Measurements from ENCODE around the gene GPLD1.

GPLD1 gene

DNA sequence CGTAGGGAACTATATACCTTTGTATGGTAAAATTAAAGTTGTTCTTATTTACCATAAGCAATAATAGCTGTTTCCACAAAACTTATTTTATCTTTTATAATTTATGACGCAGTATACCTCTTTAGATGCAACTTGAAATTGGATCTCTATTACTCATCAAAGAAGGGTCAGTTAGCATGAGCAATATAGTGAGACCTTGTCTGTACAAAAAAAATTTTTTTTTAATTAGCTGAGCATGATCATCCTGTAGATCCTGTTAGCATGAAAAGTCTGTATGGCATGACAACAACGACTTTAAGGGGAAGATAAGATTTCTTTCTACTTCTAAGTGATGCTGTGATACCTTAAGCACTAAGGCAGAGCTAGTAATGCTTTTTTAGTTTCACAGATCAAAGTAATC is 11.3 kb upstream of the GPLD1 start:
- DNase-seq, result no peak

DNA sequence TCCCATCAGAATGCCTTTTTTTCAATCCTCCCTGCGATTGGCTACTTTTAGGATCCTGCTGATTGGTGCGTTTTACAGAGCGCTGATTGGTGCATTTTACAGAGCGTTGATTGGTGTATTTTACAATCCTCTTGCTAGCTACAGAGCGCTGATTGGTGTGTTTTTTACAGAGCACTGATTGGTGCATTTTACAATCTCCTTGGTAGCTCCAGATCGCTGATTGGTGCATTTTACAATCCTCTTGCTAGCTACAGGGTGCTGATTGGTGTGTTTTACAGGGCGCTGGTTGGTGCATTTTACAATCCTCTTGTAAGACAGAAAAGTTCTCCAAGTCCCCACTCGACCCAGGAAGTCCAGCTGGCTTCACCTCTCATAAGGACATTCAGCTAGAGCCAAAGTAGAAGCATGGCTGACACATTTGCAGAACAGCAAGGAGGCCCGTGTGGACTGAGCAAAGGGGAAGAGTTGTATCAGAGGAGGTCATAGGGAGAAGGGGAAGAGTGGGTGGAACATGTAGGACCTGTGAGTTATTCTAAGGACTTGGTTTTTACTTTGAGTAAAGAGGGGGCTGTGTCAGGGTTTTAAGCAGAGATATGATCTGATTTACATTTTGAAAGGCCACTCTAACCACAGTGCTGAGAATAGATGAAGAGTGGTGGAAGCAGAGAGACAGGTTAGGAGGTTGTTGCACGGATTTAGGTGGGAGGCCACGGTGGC is 8.0 kb upstream of the GPLD1 start:
- DNase-seq, result no peak

DNA sequence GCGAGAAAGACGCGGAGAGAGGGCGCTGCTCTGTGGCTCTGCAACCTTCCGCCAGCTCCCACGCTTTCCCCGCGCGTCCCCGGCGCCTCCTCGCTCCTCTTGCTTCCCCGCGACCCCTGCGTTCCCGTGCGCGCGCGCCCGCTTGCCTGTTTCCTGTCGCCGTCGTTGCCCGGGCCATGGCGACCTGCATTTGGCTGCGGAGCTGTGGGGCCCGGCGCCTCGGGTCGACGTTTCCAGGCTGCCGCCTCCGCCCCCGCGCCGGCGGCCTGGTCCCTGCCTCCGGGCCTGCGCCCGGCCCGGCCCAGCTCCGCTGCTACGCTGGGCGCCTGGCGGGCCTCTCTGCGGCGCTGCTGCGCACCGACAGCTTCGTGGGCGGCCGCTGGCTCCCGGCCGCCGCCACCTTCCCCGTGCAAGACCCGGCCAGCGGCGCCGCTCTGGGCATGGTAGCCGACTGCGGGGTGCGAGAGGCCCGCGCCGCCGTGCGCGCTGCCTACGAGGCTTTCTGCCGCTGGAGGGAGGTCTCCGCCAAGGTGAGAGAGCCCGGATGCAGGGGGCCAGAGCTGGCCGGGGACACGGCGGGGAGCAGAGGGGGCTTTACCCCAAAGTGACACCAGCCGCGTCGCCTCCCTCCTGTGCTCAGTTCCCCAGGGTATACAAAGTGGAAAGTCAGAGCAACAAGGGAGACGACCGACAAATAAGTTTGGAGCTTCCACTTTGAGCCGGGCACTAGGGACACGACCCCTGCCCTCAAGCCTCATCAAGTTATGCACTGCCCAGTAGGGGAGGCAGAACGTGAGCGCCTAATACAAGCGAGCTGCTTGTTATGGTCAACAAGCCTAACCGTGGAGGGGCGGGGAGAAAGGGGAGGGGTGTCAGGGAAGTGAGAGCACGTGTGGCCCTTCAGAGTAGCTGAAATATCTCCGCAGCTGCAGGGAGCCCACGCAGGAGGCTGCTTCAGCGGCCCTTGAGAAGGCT is 5.7 kb upstream of the GPLD1 start, which contains the start of gene ALDH5A1:
Gene ALDH5A1 (plus strand): TSS at position 149 of the 975 bp plus-strand sequence. CDS start 28 bp downstream, at position 177.
- DNase-seq, result peak; percentile 57

DNA sequence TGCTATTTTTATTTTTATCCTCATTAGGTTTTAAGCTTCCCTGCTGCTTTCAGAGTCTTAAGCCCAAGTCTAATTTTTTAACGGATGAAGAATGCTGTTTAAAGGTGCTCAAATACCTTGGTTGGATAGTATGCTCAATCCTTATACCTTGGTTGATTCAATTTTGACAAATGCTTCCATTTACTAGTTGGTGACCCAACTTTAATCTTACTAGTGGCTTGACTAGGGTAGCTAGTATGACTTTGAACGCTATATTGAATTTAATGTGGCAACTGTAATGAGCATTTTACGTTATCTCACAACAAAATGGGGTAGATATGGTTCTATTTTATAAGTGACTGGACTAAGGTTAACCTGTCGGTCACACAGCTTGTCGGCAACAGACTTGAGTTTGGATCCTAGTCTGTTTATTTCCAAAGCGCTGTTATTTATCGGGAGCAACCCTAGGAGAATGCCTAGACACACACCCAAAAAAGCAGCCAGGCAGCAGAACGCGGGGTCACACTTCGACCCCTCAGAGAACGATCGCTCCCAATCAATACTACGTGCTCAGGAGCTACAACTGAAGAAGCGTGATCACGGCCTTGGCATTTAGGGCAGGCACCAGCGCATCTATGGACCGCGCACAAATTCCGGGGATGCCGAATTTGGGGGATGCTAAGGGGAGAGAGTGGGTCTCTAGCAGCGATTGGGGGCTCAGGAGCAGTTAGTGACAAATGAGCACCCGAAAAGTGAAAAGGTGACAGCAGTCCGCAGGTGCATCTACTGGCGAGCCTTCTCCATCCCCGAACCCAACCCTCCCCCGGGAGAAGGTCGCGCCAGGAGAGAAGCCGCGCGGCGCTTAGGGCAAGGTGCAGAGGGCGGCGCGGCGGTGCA is 4.8 kb upstream of the GPLD1 start:
- DNase-seq, result no peak

DNA sequence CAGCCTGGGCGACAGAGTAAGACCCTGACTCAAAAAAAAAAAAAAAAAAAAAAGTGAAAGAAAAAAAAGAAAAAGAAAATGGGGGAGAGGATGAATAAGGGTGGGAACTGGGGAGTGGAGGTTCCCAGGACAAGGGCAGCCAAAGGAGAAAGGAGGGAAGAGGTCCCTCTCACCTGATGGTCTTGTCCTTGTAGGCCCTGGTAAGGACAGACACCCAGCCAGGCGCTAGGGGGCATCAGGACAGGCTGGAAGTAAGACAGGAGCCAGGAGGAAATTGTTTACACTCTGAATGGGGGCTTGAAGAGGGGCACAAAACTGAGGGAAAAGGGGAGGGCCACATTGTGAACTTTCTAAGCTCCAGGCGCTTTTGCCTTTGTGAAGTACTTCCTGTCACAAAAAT is 3.1 kb upstream of the GPLD1 start:
- no peak for DNase-seq

DNA sequence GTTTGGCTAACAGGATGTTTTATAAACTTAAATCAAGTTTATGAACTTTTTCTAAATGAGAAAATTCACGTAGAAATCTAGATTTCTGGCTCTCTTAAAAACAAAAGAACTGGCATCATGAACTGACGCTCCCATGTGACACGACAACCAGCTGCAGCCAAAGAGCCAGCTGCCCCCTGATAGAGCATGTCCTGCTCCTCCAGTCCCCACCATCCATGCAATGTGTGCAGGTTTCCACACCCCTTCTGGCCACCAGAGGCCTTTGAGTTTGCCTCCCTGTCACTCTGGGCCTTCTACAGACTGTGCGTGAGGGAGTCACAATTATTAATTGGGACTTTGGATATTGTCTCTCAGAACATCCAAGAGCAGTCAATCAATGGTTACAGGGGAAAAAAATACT is 1.6 kb upstream of the GPLD1 start:
- no peak for DNase-seq

DNA sequence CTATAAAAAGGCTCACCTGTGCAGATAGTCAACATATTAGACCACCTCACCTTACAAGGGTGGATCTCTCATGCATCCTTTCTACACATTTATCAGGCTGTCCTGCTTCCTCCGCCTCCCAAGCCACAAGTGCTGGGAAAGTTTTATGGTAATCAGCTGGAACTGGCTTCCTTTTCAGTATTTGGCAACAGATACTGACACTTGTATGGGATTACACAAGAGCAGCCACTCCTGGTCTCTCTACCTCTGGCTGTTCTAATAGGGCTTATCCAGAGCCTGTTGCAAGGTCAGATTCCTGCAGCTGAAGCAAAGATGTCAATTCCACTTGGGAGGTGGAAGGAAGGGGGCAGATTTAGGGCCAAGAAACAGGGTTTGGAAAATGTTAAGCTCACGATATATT is 503 bp upstream of the GPLD1 start:
- no peak for DNase-seq

DNA sequence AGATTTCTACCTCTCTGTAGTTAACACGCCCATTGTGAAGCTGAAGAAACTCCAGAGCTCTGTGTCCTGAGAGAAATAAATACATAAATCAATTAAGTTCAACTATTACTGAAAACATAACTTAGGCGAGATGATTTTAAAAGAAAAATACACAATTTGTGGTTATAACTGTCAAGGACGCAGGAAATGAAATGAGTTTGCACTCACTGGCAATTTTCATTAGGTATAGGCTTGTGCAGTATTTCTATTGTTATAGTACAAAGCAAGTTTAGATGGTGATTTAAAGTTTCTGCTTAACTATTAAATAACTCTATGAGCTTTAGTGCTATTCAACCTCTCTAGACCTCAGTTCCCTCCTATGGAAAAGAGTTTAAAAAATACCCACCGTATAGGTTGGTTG is 3.3 kb downstream of the GPLD1 start:
- no peak for DNase-seq

DNA sequence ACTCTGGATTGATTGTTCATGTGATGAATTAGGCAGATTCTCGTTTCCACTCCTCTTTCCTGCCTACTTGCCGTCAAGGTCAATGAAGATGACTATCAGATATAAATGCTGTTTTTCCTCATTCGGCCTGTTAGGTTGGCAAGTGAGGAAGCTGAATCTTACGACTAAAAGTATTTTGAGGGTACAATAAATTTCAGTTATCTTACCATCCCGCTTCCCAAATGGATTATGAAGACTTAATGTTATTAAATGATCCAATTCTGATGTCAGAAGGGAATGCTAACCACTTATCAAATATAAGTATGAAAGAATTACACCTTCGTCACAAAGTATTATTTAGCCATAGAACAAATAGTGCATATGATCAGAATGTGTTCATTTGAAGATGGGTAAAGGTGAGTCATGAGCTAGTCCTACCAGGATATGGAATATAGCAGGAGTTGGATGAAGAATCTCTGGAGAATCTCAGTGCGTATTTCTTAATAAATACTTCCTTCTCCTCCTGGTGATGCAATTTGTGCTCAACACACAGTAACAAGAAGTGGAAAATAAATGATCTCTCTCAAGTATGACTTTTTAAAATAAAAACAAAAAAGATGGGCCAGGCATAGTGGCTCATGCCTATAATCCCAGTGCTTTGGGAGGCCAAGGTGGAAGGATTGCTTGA is 4.6 kb downstream of the GPLD1 start:
- DNase-seq, result no peak

DNA sequence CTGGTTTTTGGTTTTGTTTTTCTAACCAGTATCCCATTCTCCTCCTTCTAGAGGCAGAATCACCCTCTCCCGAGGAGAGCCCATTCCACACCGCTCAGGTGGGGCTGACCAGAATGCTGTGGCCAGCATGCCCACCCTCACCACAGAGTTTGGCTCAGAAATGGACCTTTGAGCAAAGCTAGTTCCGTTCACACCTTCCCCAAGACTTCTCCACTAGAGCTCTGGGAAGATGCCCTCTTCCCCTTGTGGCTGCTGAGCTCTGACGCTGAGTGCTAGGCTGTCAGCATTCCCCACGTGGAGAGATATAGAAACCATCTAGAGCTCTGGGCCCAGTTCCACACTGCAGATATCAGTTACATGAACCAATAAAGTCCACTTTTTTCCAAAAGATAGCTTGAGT is 7.9 kb downstream of the GPLD1 start:
- no peak for DNase-seq

DNA sequence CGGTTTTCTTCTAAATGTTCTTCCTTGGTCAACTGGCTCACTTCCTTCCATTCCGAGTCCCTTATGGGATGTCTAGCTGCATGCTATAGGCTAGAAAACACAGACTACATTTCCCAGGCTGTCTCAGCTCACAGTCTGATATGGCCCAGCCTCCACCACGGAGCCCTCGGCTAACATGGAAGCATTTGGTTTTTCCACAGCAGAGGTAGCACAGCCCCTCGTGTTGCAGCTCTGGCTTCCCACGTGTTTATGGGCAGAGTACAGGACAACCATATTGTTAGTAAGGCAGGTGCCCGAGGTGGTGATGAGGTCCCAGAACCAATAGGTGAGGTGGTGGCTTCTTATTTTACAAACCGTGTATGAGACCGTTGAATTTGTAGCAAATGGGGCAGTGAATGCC is 8.7 kb downstream of the GPLD1 start:
- no peak for DNase-seq

DNA sequence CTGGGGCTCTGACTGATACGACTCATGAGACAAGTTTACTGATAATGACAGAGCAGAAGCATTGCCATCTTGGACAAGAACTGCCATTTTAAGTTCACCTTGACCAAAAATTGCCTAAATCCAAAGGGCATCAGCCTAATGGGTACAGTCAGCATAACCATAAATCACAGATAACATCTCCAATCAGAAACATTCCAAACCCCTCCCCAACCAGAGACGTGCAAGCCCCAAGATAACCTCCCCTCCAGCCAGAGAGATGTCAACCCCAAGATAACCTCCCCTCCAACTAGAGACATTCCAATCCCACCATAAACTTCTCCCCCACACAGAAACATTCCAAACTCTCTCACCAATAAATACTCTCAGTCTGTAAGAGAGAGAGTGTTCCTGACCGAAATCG is 10.5 kb downstream of the GPLD1 start:
- no peak for DNase-seq

DNA sequence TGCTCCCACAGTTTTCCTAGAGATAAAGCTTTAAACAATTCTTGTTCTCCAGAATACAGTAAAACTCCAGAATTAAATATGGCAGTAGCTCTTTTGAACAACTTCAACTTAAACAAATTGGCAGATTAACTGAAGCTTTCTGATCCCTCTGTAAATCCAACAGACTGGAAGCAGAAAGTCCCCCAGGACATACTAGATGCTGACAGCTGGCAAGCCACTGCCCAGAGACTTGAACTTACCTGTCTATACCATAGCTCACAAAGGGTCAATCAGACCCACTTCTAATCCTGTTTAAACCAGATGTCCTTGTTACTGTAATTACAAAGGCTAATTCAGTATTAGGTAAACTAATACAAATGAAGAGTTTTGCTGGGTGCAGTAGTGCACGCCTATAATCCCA is 12.3 kb downstream of the GPLD1 start:
- DNase-seq, result no peak

DNA sequence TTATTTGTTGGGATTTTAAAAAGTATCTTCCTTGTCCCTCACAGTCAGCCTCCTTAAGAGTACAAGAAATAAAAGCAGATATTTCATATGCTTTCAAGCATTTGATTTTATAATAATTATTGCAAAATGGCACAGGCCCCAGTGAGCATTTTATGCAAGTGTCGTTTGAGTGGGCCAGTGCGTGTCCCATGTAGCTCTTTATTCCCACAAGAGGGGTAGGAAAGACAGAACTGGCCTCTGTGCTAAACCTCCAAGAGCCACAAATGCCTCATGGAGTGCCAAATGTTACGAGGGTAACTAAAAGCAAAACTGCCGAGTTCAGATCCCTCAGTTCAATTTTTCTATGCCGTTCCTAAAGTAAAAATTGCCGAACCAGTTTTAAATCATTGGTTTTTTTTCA is 12.7 kb downstream of the GPLD1 start:
- no peak for DNase-seq

DNA sequence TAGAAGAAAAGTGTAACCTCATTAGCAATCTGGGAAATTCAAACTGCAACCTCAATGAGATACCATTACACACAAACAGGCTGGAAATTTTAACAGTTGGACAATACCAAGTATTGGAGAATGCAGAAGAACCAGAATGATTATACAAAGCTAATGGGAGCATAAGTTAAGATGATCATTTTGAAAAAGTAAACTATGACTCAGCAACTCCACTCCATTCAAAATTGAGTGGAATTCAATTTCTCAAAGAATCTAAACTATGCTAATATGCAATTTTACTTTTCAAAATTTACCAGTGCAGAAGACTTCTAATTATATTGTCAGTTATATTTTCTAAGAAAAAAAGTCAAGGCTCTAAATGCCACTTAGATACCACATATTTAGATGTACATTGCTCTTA is 17.2 kb downstream of the GPLD1 start:
- DNase-seq, result no peak

DNA sequence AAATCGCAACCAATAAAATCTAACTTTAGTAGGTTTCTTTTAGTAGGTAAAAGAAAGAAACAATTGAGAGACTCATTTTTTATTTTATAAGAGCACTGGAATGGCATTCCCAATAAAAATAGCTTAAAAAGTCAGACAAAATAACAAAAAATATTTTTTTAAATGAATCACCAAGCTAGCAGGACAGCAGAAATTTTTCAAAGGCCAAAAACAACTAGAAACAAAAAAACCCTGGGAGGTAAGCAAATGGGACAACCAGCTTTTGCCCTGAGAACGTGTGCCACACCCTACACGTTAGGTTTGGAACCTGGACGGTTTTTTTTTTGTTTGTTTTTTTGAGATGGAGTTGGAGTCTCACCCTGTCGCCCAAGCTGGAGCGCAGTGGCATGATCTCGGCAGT is 19.6 kb downstream of the GPLD1 start:
- DNase-seq, result no peak

DNA sequence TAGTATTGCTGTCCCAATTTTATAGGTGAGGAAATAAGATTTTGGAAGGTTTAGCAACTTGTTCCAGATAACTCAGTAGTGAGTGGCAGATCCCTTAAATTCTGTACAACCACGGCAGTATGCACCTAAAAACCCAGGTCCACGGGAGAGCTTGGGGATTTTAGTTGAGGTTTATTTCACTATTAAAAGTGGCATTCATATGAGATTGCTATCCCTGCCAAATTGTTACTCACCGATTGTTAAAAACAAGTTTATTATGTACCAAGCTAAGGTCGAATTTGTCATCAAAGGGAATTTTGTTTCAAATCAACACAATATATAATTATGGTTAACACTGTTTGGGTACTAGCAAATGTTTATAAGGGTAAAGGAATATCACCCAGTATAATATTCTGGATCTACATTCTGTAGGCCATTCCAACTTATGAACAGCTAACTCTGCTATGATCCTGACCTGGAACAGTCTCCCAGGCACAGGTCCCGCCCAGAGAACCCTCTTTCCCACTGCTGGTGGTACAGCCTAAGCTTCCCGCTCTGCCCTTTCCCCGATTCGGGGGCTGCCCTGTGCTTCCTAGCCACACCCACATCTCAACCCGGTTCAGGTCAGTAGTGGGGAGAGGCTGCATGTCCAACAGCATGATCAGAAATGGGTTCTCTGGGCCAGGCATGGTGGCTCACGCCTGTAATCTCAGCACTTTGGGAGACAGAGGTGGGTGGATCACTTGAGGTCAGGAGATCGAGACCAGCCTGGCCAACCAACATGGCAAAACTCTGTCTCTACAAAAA is 24.9 kb downstream of the GPLD1 start:
- DNase-seq, result no peak

DNA sequence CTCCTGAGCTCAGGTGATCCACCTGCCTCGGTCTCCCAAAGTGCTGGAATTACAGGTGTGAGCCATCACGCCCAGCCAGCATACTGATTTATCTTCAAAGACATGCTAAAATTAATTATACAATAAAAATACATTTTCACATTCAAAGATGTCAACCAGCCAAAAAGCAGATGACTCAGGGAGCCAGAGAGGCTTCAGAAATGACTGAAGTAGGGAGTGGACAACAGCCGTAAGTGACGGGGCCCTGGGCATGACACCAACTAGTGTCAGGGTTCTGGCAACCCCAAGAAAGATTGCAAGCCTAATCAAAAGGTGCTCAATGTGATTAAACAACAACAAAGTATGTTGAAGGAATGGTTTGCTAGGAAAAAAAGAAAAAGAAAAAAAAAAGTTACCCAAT is 28.4 kb downstream of the GPLD1 start:
- no peak for DNase-seq

DNA sequence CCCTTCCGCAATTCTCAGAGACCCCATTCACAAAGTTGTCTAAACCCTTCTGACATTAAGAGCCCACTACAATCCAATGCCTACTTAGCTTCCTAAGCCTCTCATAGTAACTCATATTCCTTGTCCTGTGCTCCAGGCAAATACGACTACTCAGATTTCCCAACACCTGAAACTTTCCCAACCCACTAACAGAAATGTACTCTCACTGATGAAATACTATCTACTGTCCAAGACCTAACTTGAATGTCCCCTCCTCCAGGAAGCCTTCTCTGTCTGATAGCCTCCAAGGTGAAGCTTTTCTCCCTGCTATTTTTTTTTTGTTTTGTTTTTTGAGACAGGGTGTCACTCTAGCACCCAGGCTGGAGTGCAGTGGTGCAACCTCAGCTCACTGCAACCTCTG is 30.4 kb downstream of the GPLD1 start:
- DNase-seq, result no peak

DNA sequence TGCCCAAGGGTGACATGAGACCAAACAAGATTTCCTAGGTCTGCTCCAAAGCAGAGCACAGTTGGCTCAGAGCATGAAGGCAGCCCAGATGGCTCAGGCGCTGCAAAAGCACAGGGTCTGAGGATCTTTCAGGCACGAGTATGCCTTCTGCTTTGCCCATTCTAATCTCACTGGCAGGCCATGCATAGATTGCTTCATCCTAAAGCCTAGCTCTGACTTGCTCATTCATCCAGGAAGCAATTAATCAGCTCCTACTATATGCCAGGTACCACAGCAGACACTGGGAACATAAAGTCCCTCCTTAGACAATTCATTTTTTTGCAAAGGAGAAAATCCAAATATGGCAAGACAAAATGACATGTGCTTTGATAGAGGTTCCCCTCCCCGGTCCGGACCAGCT is 31.2 kb downstream of the GPLD1 start:
- no peak for DNase-seq

DNA sequence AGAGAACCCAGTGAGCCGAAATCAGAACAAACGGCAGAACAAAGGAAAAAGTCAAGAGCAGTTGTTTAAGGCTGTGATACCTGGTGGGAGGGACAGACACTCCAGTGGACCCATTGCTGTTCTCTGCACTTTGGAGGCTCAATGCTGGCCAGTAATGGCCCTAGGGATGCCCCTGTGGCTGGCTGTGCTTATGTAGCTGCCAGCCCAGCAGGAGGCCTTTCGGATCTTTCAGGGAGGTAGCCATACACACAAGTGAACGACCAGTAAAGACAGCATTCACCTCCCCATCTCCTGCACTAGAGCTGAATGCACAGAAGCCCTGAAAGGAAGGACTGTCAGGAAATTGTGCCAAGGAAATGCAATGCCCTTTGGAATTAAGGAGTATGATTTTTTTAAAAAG is 34.3 kb downstream of the GPLD1 start:
- DNase-seq, result no peak

DNA sequence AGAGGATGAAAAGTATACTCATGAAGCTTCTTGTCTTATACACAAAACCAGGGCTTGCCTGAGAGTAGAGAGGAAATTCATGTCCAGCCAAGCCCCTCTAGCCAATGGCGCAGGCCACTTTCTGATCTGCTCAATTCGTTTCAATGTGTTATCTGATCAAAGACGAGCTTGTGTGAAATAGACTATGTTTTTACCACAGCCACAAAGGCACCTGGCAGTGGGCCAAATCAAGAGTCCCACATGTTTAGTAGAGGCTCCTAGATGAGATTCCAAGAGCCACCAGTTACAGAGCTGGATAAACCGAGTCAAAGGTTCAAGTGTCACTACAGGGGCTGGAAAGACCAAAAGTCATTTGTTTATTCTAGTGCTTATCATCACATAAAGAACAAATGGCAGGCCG is 34.9 kb downstream of the GPLD1 start:
- DNase-seq, result no peak
